Right renal cortex interstitium (tissue), 3 donors: ENCODE data around the gene NFATC4. TPM values are rescaled to one million over a fixed set of nuclear protein-coding genes. Genes with fewer than 3 reads are reported as not detected.
A peak's percentile ranks its signal among the peaks of the same experiment; 100 is the strongest.
"Not testable (repeated sequence)": the region's sequence is repeated elsewhere in the genome, so short reads cannot be mapped to it uniquely, and the experiment has no call there.

Experiments used
- DNase-seq, 3 donors: peaks; one replicate each; pipeline ENCODE4 v3.0.0-alpha.2; 2013; ENCODE audit warnings: low read depth in 3 of 3, low spot score in 2 of 3
- polyA plus RNA-seq, 3 donors: library from polyadenylated mRNA; unstranded; fragments of 120-200 nt; gene quantifications; one replicate each; pipeline ENCODE4 v1.2.1, GENCODE V29; 2013; ENCODE audit not compliant: insufficient read length in 3 of 3

Gene NFATC4
- polyA plus RNA-seq, 3 donors, result 45.0 to 50.5 (median 49.7) TPM

GRCh38 chr14:24385524-24385923, 17.5 kb downstream of the NFATC4 start:
- DNase-seq, result no peak

DNA sequence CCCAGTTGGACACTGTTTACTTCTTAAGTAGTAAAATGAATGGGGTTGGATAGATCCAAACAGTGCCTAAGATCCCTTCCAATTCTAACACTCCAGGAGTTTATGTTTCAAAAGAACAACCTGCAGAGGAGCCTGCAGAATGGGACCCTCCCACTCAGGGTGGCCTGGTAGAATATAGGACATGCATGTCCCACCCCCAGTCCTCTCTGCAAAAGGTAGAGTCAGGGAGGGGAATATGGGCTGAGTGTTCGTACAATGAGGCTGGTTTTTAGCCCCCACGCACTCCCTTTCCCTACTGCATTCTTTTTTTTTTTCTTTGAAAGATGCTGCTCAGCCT, 19.0 kb downstream of the NFATC4 start:
- no peak for DNase-seq

- not testable (repeated sequence) for DNase-seq
Observed at GRCh38 chr14:24387579-24387978, 19.6 kb downstream of the NFATC4 start.

GRCh38 chr14:24388474-24389179, 20.6 kb downstream of the NFATC4 start:
- DNase-seq, result no peak

- no peak for DNase-seq
Observed at GRCh38 chr14:24389226-24389848, 21.4 kb downstream of the NFATC4 start.

GRCh38 chr14:24390701-24391468, 22.9 kb downstream of the NFATC4 start:
- DNase-seq, result no peak

GRCh38 chr14:24392325-24393091, 24.5 kb downstream of the NFATC4 start:
- no peak for DNase-seq

- DNase-seq, result no peak
Observed at GRCh38 chr14:24394275-24394674, 26.3 kb downstream of the NFATC4 start.

DNA sequence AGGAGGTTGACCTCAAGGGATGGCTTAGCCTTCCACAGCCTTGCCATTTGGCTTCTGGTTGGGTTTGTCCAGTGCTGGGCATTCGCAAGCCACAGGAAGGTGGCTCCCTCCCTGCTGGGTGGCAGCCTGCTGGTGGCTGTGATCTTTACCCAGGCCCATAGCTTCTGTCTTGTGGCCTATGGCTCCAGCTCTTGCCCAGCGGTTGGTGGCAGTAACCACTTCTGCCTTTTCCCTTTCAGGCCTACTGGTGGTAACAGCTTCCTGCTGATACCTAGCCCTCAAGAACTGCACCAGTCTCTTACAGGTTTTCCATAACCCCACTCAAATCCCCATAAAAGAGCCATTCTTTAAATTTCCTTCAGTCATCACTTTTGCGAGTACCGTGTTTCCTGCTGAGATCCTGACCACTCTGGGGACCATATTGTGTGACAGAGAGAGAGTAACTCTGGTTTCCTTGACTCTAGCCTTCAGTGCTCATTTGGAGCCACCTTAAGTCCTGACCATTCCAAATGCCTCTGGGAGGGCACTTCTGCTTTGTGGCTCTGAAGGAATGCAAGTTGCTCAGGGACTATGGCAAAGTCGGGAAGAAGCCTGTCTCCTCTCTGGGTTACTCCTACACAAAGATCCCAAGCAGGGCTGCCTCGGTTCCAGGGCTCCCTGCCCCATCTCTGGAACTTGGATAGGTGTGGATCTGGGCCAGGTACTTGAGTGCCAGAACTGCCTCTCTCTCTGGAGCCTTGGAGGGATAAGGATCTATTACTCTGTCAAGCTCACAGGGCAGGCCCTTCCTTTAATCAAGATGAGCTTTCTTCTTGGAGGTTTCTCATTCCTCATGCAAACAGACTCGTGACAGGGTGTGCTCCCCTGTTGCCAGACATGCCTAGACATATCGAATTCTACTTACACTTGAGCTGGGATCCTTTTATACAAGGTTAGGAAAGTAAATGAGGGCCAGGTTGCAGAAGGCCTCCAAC, 27.9 kb downstream of the NFATC4 start:
- no peak for DNase-seq

DNA sequence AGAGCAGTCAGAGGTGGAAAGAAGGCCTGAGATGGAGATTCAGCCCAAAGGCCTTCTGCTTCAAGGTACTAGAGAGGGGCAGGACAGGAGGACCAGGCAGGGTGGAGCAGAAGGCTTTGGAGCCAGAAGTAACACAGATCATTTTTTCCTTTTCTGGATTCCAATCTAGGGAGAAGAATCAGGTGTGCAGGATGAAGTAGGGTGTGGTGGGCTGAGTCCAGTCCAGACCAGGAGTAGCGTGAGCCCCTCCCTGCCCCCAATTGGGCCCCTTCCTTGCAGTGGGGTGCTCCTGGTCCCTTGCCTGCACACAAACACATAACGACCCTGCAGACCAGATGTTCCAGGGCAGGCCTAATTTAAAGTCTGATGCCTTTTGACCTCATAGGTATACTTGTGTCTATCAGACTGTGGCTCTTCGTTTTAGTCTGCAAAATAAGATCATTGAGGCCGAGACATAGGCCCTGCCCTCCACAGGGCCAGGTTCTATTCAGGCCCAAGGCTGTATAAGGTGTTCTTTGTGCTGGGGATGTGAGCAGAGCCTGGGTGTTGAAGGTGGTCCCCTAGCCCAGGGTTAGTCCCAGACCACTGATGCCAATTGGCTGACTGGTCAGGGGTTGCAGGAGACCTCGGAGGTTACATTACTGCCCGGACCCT, 29.8 kb downstream of the NFATC4 start:
- DNase-seq, result no peak

- DNase-seq, result peak in 2 of 3 donors; percentile 74 to 76
Observed at GRCh38 chr14:24398293-24398652, 30.3 kb downstream of the NFATC4 start.

DNA sequence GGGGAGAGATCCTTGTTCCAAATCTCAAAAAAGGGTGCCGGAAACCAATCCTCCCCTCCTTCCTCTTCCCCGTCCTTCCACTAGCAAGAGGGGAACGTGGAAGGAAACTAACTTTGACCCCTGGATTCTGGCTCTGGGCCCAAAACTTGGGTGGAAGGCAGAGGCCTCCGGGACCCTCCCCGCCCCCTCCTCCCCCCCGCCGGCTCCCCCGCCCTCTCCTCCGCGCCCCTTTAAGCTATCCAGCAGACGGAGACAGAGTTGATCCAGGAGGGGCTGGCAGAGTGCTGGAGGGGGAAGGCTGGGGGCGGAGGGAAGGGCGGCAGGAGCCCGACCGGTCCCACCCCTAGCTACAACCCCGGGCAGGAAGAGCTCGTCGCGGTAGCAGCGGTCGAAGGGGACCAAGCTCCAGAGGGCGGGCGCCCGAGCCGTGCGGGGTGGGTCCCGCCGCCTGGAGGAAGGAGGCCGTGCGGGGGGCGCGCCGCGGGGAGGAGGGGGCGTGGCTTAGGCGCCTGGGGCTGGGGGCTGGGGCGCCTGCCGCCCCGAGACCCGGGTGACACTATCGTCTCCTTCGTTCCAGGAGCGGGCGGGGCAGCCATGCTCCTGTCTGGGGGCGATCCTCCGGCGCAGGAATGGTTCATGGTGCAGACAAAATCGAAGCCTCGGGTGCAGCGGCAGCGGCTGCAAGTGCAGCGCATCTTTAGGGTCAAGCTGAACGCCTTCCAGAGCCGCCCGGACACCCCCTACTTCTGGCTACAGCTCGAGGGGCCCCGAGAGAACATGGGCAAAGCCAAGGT, 30.9 kb downstream of the NFATC4 start, which contains the start of gene NYNRIN:
Gene NYNRIN (plus strand): TSS at position 351 of the 794 bp plus-strand sequence. CDS start 244 bp downstream, at position 595.
- DNase-seq, result peak in 1 of 3 donors; percentile 64

DNA sequence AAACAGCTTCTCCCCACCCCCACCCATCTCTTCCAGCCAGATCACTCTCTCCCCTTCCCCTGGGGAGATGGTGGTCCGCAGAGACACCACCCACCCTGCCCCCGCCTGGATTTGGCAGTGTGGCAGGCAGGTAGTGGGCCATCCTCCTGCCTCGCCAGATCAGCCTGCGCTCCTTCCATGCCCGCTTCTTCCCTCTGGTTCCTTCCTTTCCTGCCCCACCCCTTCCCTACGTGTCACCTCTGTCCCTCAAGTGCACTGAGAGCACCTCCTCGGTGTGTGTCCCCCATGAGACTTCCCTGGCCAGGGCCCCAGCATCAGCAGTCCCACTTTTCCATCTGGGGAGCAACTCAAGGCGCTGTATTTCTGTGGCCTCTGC, 31.5 kb downstream of the NFATC4 start:
- DNase-seq, result no peak

- DNase-seq, result no peak
Observed at GRCh38 chr14:24399999-24400718, 32.2 kb downstream of the NFATC4 start.

GRCh38 chr14:24401810-24402702, 34.1 kb downstream of the NFATC4 start:
- no peak for DNase-seq

- no peak for DNase-seq
Observed at GRCh38 chr14:24403294-24403998, 35.5 kb downstream of the NFATC4 start.
